K562 (cell line): ENCODE measurements around the gene PIH1D1. TPM values are rescaled to one million over a fixed set of nuclear protein-coding genes. Genes with fewer than 3 reads are reported as not detected.

ENCODE experiments used
- ARID2 ChIP-seq: fragments of 450-650 bp; IDR thresholded peaks from 2 replicates; pipeline ENCODE4 v1.6.1; 2017; ENCODE audit warnings: antibody characterized with exemption, mild to moderate bottlenecking
- CBFA2T3 ChIP-seq: fragments of 450-650 bp; IDR thresholded peaks from 2 replicates; pipeline ENCODE4 v1.6.1; 2017
- CBX8 ChIP-seq: fragments of 200-600 bp; sonication (generic); IDR thresholded peaks from 2 replicates; pipeline ENCODE4 v1.6.1; 2012; ENCODE audit warnings: borderline replicate concordance, mixed run types, low read depth, mild to moderate bottlenecking, moderate library complexity, mixed read lengths, low read length, control low read depth, inconsistent platforms; ENCODE audit not compliant: poor library complexity, severe bottlenecking; ENCODE audit errors: extremely low read depth
- CHCHD3 ChIP-seq: fragments of 250-450 bp; sonication (Bioruptor Pico); IDR thresholded peaks from 2 replicates; pipeline ENCODE4 v2.1.2; 2022; ENCODE audit warnings: mild to moderate bottlenecking
- COPS2 ChIP-seq: fragments of 450-650 bp; conservative IDR thresholded peaks from 2 replicates; pipeline ENCODE4 v1.6.1; 2016; ENCODE audit warnings: mild to moderate bottlenecking, moderate library complexity
- DNMT1 ChIP-seq: fragments of 450-650 bp; IDR thresholded peaks from 2 replicates; pipeline ENCODE4 v1.6.1; 2016; ENCODE audit warnings: antibody characterized with exemption, mild to moderate bottlenecking
- E2F4 ChIP-seq: sonication (generic); formaldehyde crosslinking; IDR thresholded peaks from 2 replicates; pipeline ENCODE4 v1.8.0; 2022; ENCODE audit warnings: mild to moderate bottlenecking, low read depth, missing genetic modification reagents
- ELF4 ChIP-seq: fragments of 450-650 bp; formaldehyde crosslinking; IDR thresholded peaks from 2 replicates; pipeline ENCODE4 v1.4.0; 2022; ENCODE audit warnings: missing genetic modification characterization
- L3MBTL2 ChIP-seq: fragments of 450-650 bp; IDR thresholded peaks from 2 replicates; pipeline ENCODE4 v1.6.1; 2016; ENCODE audit warnings: mild to moderate bottlenecking, moderate library complexity
- MLX ChIP-seq, 2 experiments: fragments of 450-650 bp in 1 of 2; sonication (generic) in 1 of 2; formaldehyde crosslinking; conservative IDR thresholded peaks; 2 replicates each; pipeline versions ENCODE4 v1.4.0 to v1.8.1; 2020 to 2022; ENCODE audit warnings: mild to moderate bottlenecking in 1 of 2, missing genetic modification reagents in 1 of 2
- POLR2AphosphoS2 ChIP-seq: IDR thresholded peaks from 2 replicates; pipeline ENCODE4 v1.6.1; 2012; ENCODE audit warnings: low read length, improper control_type of control experiment
- RFX1 ChIP-seq: fragments of 450-650 bp; IDR thresholded peaks from 2 replicates; pipeline ENCODE4 v1.6.1; 2016; ENCODE audit warnings: mild to moderate bottlenecking, moderate library complexity
- SAFB2 ChIP-seq: fragments of 200-400 bp; formaldehyde crosslinking; IDR thresholded peaks from 2 replicates; pipeline ENCODE4 v1.6.1; 2018; ENCODE audit warnings: borderline replicate concordance, low read length, low read depth, moderate library complexity; ENCODE audit not compliant: severe bottlenecking
- SOX6 ChIP-seq: fragments of 450-650 bp; IDR thresholded peaks from 2 replicates; pipeline ENCODE4 v1.6.1; 2014; ENCODE audit warnings: mild to moderate bottlenecking
- TBL1XR1 ChIP-seq, 2 experiments: IDR thresholded peaks; 2 replicates each; pipeline ENCODE4 v1.6.1; 2012; ENCODE audit warnings: improper control_type of control experiment in 2 of 2, low read length in 2 of 2, mild to moderate bottlenecking in 1 of 2
- ZNF133 ChIP-seq: fragments of 250-450 bp; sonication (Bioruptor Pico); IDR thresholded peaks from 2 replicates; pipeline ENCODE4 v1.4.0; 2020; ENCODE audit warnings: mild to moderate bottlenecking
- ZNF263 ChIP-seq: sonication (generic); formaldehyde crosslinking; IDR thresholded peaks from 2 replicates; pipeline ENCODE4 v1.8.0; 2022; ENCODE audit warnings: mild to moderate bottlenecking, missing genetic modification reagents, borderline replicate concordance
- ZNF398 ChIP-seq: fragments of 250-450 bp; sonication (Bioruptor Pico); IDR thresholded peaks from 2 replicates; pipeline ENCODE4 v1.8.0; 2021; ENCODE audit warnings: moderate library complexity, mild to moderate bottlenecking, inconsistent platforms
- polyA plus RNA-seq, 8 experiments: library from polyadenylated mRNA; depleted of rRNA in 4 of 8; stranded (reverse) in 5 of 8; unstranded in 3 of 8; fragments of >200 nt; fragmentation: Nextera tagmentation in 2 of 8; fragmentation: Illumina TruSeq in 1 of 8; extraction: Ambion mirVana in 2 of 8; extraction: Trizol in 1 of 8; gene quantifications; 2 replicates each; pipeline versions ENCODE4 v1.2.1 to v1.2.3, GENCODE V29; 2011 to 2014; ENCODE audit warnings: inconsistent platforms in 1 of 8, missing spikeins in 1 of 8
- total RNA-seq, 7 experiments: library from RNA; depleted of rRNA in 6 of 7; stranded (reverse); fragments of >200 nt in 6 of 7; fragmentation: Illumina TruSeq in 2 of 7; extraction: Trizol in 2 of 7; gene quantifications; 2 replicates each; pipeline versions ENCODE4 v1.2.1 to v1.2.3, GENCODE V29; 2011 to 2021; ENCODE audit warnings: low replicate concordance in 1 of 7
- TF ChIP-seq, protein P1 (sequence below): sonication (generic); formaldehyde crosslinking; IDR thresholded peaks from 2 replicates; pipeline ENCODE4 v1.8.0; 2022; ENCODE audit warnings: missing genetic modification reagents, mild to moderate bottlenecking, borderline replicate concordance

PIH1D1 gene
- total and polyA plus RNA-seq, 9 of the 15 experiments (the other 6 are each of a cell fraction or from before 2014, with no cell fraction given), result 26.5 to 224 (median 137) TPM

DNA sequence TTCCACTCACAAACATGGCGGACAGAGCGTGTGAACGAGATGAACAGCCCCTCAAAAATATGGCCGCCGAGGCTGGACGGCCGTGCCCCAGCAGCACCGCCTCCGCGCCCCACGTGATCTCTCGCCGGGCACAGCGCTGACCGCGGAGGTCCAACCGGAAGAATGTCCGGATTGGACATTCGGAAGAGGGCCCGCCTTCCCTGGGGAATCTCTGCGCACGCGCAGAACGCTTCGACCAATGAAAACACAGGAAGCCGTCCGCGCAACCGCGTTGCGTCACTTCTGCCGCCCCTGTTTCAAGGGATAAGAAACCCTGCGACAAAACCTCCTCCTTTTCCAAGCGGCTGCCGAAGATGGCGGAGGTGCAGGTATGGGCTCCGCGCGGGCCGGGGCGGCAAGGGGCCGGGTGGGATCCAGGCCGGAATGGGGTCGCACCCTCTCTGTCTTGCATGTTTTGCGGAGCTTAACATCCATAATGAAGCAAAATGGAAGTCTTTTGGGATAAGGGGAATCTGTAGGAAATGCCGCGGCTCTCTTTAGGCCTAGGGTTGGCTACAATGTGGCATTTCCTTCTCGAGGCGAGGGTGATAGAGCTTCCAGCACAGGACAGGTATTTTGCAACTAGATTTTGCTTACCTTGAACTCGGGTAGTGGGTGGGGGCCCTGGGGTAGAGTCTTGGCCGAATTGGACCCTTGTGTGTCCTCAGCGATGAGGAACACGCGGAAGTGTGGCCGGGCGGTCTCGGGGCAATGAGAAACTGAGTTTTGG is 35.8 kb upstream of the PIH1D1 start, which contains the start of gene RPL13A (continued):
- no peak for TF ChIP-seq E2F4 (CRISPR knock-in tag)
- peak; percentile 74; the same call in 1 of the 2 replicates for TF ChIP-seq CHCHD3
- TF ChIP-seq CBFA2T3, result 0 out of 2 replicates have a peak, but pooled peaks have one; percentile 2
- TF ChIP-seq ZNF398 (CRISPR knock-in tag), result no peak
- peak; percentile 92 for TF ChIP-seq POLR2AphosphoS2
- TF ChIP-seq DNMT1, result no peak
- TF ChIP-seq MLX (CRISPR knock-in tag; conservative IDR thresholded peaks at IDR 0.05), result peak in 1 of 2 experiments; percentile 12; a peak in 1 of 4 replicates
- peak in 1 of 2 experiments; percentile 75; a peak in 2 of 4 replicates for TF ChIP-seq TBL1XR1 (IDR thresholded peaks at IDR 0.05; ENCODE audit: low read length in 2 of 2)
- TF ChIP-seq, protein P1, sequence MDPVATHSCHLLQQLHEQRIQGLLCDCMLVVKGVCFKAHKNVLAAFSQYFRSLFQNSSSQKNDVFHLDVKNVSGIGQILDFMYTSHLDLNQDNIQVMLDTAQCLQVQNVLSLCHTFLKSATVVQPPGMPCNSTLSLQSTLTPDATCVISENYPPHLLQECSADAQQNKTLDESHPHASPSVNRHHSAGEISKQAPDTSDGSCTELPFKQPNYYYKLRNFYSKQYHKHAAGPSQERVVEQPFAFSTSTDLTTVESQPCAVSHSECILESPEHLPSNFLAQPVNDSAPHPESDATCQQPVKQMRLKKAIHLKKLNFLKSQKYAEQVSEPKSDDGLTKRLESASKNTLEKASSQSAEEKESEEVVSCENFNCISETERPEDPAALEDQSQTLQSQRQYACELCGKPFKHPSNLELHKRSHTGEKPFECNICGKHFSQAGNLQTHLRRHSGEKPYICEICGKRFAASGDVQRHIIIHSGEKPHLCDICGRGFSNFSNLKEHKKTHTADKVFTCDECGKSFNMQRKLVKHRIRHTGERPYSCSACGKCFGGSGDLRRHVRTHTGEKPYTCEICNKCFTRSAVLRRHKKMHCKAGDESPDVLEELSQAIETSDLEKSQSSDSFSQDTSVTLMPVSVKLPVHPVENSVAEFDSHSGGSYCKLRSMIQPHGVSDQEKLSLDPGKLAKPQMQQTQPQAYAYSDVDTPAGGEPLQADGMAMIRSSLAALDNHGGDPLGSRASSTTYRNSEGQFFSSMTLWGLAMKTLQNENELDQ (CRISPR knock-in tag), result peak; percentile 30; the same call in 1 of the 2 replicates
- no peak for TF ChIP-seq ARID2
- TF ChIP-seq SAFB2, result no peak
- no peak for TF ChIP-seq ELF4
- TF ChIP-seq L3MBTL2, result peak; percentile 45; the same call in 1 of the 2 replicates
- no peak for TF ChIP-seq CBX8
- no peak for TF ChIP-seq COPS2
- no peak; the same call in 1 of the 2 replicates for TF ChIP-seq ZNF263 (CRISPR knock-in tag)
- no peak for TF ChIP-seq RFX1
- no peak for TF ChIP-seq ZNF133
- TF ChIP-seq SOX6, result peak; percentile 33; the same call in 1 of the 2 replicates
